ENCODE results near the gene ERC2.

DNA sequence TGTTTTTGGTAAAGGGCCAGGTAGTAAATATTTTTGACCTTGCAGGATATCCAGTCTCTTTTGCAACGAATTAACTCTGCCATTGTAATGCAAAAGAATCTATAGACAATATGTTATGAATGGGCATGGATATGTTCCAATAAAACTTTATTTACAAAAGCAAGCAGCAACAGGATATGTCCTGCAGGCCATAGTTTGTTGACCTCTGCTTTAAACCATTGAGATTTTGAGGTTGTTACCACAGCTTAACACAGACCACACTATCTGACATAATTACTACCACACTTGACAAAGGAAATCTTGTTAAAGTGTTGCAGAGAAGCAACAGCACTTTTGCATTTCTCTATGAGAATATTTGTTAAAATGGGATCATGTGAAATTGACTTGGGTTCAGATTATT is 349.3 kb downstream of the ERC2 start:
- no peak for TF ChIP-seq EGR1 (IDR thresholded peaks at IDR 0.05)
- no peak for TF ChIP-seq NFIC (IDR thresholded peaks at IDR 0.05)
- TF ChIP-seq, protein P1, sequence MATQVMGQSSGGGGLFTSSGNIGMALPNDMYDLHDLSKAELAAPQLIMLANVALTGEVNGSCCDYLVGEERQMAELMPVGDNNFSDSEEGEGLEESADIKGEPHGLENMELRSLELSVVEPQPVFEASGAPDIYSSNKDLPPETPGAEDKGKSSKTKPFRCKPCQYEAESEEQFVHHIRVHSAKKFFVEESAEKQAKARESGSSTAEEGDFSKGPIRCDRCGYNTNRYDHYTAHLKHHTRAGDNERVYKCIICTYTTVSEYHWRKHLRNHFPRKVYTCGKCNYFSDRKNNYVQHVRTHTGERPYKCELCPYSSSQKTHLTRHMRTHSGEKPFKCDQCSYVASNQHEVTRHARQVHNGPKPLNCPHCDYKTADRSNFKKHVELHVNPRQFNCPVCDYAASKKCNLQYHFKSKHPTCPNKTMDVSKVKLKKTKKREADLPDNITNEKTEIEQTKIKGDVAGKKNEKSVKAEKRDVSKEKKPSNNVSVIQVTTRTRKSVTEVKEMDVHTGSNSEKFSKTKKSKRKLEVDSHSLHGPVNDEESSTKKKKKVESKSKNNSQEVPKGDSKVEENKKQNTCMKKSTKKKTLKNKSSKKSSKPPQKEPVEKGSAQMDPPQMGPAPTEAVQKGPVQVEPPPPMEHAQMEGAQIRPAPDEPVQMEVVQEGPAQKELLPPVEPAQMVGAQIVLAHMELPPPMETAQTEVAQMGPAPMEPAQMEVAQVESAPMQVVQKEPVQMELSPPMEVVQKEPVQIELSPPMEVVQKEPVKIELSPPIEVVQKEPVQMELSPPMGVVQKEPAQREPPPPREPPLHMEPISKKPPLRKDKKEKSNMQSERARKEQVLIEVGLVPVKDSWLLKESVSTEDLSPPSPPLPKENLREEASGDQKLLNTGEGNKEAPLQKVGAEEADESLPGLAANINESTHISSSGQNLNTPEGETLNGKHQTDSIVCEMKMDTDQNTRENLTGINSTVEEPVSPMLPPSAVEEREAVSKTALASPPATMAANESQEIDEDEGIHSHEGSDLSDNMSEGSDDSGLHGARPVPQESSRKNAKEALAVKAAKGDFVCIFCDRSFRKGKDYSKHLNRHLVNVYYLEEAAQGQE (IDR thresholded peaks at IDR 0.05; ENCODE audit: low read depth): no peak
- TF ChIP-seq, protein P2, sequence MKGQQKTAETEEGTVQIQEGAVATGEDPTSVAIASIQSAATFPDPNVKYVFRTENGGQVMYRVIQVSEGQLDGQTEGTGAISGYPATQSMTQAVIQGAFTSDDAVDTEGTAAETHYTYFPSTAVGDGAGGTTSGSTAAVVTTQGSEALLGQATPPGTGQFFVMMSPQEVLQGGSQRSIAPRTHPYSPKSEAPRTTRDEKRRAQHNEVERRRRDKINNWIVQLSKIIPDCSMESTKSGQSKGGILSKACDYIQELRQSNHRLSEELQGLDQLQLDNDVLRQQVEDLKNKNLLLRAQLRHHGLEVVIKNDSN (IDR thresholded peaks at IDR 0.05): no peak
- no peak for TF ChIP-seq CEBPB (IDR thresholded peaks at IDR 0.05)
- TF ChIP-seq TCF12 (IDR thresholded peaks at IDR 0.05; ENCODE audit: low read depth): no peak
- no peak for TF ChIP-seq RAD21 (IDR thresholded peaks at IDR 0.05; ENCODE audit: low read depth)

Measured in Ishikawa (cell line).